ENCODE results near the gene PPFIA4.
"Not testable (repeated sequence)": the region's sequence is repeated elsewhere in the genome, so short reads cannot be mapped to it uniquely, and the experiment has no call there.

DNA sequence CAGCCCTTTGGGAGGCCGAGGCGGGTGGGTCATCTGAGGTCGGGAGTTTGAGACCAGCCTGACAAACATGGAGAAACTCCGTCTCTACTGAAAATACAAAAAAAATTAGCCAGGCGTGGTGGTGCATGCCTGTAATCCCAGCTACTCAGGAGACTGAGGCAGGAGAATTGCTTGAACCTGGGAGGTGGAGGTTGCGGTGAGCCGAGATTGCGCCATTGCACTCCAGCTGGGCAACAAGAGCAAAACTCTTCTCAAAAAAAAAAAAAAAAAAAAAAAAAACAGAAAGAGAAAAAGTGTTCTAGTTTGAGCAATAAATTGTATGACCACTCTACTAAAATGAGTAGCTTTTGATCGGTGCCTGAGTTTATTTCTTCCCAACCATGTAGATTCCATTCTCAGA lies 40.2 kb upstream of the PPFIA4 start:
- TF ChIP-seq, protein P1, sequence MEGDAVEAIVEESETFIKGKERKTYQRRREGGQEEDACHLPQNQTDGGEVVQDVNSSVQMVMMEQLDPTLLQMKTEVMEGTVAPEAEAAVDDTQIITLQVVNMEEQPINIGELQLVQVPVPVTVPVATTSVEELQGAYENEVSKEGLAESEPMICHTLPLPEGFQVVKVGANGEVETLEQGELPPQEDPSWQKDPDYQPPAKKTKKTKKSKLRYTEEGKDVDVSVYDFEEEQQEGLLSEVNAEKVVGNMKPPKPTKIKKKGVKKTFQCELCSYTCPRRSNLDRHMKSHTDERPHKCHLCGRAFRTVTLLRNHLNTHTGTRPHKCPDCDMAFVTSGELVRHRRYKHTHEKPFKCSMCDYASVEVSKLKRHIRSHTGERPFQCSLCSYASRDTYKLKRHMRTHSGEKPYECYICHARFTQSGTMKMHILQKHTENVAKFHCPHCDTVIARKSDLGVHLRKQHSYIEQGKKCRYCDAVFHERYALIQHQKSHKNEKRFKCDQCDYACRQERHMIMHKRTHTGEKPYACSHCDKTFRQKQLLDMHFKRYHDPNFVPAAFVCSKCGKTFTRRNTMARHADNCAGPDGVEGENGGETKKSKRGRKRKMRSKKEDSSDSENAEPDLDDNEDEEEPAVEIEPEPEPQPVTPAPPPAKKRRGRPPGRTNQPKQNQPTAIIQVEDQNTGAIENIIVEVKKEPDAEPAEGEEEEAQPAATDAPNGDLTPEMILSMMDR (conservative IDR thresholded peaks at IDR 0.05) = not testable (repeated sequence)
- TF ChIP-seq ZFX (IDR thresholded peaks at IDR 0.05) = not testable (repeated sequence)

Data from C4-2B (cell line).